ACHN (cell line): ENCODE measurements around the gene DSE.

Experiments
- DNase-seq: peaks from one replicate; pipeline ENCODE4 v3.0.0-alpha.2; 2015
- in situ Hi-C: cut with HindIII; loops from 2 replicates; pipeline ENCODE4 v1.10.0; 2017; ENCODE audit warnings: low sequenced_read_pairs, low pct_ligation_motif_present, low pct_unique_long_range_greater_than_20kb

DSE gene

GRCh38 chr6:116354236-116354635 is 16.5 kb upstream of the DSE start:
- in situ Hi-C loops, result no loop called here
- no peak for DNase-seq

DNA sequence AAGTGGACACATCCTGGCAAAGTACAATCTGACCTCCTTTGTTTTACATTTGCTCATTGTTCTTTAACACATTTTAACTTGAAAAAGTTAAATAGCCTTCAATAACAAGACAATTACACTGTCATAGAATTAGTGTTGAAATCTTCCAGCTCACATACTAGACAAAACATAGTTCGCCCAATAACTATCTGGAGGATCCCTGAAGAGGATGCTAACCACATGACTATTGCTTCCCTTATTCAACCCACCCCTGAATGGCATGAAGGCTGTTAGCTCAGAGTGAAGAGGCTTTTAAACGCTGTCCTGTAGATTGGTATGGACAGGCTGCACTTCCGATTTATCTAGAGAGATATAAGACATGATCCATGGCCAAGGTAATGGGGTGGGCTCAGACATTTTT is 15.0 kb upstream of the DSE start:
- in situ Hi-C loops, result no loop called here

DNA sequence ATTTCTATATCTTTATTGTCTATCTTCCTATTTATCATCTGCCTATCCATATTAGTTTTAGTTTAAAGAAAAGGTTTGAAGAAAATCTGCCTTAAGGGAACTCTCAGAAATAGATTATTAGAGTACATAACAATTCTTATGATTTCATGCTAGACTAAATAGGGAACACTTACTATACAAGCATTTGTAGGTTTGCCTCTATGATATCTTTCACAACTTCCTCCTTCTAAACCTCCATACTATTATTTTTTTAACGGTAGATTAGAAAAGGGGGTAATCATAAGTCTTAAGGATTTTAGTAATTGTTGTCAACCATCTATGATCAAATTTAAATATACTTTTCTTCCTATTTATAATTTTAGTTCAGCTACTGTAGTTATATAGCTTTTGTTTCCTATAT is 11.6 kb upstream of the DSE start:
- no peak for DNase-seq
- in situ Hi-C loops, result no loop called here

More for the DNA sequence above, 15.0 kb upstream of the DSE start:
- DNase-seq, result no peak

DNA sequence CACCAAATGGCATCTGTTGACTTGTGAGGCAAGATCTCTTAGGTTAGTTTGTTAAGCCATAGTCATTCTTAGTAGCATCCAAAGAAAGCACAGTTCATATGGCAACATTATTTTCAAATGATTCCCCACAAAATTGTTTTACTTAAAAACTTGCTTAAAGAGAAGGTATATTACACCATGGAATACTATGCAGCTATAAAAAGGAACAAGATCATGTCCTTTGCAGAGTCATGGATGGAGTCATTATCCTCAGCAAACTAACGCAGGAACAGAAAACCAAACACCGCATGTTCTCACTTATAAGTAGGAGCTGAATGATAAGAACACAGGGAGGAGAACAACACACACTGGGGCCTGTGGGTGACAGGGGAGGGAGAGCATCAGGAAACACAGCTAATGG is 10.9 kb upstream of the DSE start:
- DNase-seq, result no peak
- in situ Hi-C loops, result no loop called here

DNA sequence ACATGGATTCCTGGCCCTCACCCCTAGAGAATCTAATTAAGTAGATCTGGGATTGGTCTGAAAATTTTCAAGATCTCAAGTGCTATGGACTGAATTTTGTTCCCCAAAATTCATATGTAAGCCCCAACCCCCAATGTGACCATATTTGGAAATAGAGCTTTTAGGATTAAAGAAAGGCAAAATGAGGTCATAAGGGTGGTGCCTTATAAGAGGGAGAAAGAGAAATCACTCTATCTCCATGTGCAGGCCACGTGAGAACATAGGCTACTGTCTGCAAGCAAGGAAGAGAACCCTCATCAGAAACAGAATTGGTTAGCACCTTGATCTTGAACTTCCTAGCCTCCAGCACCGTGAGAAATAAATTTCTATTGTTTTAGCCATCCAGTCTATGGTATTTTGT is 8.5 kb upstream of the DSE start:
- no peak for DNase-seq
- in situ Hi-C loops, result no loop called here

DNA sequence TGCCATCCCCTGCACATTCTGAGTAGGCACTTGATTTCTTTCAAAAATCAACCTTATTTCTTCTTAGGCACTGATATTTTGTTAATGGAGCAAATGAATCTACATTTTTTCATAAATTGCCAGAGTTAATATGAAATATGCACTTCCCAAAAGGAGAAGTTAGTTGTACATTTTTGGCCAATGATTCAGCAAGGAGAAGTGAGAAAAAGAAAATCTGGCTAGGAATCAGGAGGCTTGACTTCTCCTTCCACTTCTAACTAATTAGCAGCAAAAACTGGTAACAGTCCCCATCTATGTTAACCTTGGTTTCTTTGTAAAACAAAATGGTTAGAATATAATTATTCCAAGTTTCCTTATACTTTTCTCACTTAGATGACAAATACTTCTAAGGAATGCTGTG is 7.0 kb upstream of the DSE start:
- in situ Hi-C loops, result no loop called here

DNA sequence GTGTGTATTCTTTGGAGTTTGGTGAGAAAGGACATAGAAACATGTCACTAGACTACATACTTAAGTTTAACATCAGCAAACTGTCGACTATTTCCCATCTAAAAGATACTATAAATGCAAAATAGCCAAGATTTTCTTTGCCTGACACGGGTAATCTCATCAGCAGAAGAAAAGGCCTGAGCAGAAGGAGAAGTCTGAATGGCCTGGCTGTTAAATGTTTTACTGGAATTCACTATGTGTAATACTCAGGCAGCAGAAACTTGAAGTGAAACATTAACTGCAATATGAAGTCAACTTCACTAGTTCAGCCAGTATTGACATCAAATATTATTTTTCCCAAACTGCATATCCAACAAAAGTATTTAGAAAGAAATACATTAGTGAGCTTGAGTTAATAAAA is 6.4 kb upstream of the DSE start:
- in situ Hi-C loops, result no loop called here
- DNase-seq, result peak; percentile 77

More for the DNA sequence above, 7.0 kb upstream of the DSE start:
- peak; percentile 60 for DNase-seq

- DNase-seq, result no peak
- in situ Hi-C loops, result no loop called here
Observed at GRCh38 chr6:116365743-116366142, 5.0 kb upstream of the DSE start.

DNA sequence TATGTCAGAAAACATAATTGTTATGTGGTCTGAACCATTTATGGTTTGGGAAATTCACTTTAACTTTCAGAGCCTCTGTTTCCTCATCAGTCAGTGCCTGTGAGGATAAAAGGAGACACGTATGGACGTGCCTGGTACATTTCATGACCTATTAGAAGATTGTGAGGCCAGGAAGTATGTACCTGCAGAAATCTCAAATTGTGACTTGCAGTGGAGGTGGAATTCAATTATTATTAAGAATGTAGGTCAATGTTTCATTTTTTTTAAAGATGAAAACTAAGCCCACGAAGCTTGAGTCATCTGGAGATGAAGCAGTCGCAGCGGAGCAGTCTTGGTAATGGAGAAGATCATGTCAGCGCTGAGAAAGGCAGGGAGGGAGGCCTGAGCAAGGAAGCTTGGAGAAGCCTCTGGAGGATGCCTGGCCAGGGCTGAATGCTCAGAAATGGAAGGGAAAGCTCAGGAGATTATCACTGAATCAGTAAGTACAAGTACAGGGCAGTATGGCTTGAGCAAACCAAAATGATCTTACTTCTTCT is 3.9 kb upstream of the DSE start:
- in situ Hi-C loops, result no loop called here
- no peak for DNase-seq

DNA sequence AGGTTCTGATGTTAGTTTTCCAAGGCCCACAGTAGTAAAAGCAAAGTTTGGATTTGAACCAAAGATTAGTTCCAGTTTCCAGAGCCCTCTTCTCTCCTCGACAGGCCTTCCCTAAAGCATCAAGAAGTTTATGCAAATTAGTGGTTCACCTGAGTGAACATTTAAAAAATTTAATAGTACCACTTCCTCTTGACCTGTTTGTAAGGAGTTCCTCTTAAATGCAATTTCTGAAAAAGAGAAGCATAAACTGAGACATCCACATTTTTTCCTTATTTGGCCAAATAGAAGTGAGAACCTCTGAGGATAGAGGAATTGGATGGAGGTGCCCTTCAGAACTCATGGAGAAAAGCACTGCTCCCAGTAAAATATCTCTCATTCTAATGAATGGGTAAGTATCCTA is 1.2 kb upstream of the DSE start:
- no peak for DNase-seq

DNA sequence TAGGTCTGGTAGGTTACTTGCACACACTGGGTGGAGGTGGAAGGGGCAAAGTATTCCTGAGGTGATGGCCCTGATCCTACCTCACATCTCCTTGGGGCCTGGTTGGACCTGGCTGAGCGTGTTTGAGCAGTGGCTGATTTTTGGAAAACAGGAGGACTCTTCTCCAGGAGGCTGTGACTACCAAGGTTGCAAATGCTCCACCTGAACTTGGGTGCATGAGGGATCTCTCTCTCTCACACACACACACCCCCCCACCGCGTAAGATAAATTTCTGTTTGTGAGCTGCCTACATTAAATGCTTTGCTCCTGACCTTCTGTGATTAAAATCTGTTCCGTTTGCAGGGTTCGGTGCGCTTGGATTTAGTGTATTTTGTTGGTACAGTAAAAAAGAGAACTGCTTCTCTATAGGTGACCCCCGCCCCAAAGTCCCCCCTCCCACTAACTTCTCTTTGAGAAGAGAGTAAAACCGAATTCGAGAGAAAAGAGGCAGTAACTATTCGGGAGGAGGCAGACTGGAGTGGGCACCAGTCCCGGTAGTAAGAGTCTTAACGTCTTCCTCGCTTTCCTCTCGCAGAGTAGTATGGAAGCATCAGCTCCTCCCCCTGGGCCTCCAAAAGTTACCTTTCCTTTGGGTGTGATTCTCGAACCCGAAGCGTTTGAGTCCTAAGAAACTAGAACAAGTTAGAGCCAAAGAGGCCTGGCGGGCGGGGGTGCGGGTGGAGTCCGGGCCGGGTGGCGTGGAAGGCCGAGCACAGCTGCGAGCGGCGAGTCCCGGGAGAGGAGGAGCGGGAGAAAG is 585 bp upstream of the DSE start:
- peak; percentile 85 for DNase-seq
- in situ Hi-C loops, result no loop called here

More for the DNA sequence above, 1.2 kb upstream of the DSE start:
- in situ Hi-C loops, result no loop called here

DNA sequence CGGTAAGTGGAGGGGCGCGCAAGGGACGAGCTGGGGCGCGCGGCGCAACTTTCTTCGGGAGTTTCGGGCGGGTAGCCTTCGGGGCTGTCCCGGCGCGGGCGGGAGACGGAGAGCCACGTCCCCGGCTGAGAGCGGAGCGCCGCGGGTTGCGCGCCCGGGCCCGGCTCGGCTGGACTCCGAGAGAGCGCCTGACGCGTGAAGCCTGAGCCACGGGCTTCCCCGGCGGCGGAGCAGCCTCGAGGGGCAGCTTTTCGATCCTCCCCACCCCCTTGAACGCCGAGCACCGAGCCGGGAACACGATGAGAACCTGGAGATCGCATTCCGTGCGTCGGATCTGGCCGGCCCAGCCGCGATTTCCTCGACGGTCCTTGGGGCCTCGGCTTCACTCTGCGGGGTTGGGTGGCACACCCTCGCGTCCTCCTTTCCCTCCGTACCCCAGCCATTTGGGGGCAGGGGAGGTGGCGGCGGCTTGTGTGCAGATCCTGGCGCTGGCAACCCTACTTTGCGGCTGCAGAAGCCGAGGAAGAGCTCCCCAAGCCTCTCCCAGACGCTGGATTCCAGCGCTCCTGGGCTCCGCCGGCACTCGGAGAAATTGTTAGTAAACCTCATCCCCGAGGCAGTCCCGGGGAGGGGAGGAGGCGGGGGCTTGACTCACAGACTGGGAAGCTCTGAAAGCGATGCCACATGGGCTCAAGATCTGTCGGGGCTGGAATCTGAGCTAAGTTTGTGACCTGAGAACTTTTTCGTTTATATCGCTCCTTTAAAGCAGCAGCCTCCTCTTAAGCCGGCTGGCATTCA is 572 bp downstream of the DSE start:
- in situ Hi-C loops, result no loop called here

GRCh38 chr6:116371918-116372209 is 1.1 kb downstream of the DSE start:
- in situ Hi-C loops, result no loop called here
- no peak for DNase-seq

More for the DNA sequence above, 572 bp downstream of the DSE start:
- DNase-seq, result peak; percentile 84

DNA sequence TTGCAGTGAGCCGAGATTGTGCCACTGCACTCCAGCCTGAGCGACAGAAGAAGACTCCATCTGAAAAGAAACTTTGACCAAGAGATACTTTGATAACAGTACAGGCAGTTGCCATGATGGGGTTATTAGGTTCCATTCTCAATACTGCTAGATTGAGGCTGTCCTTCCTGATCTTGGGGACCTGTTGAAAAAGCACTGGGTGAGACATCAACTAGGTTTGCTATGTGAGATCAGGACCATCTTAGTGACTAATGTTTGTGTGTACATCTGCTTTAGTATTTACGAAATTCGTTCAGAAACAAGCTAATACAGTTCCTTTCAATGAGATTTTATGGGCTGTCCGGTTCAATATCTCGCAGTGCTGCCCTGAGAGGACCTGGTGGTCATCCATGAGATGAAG is 2.6 kb downstream of the DSE start:
- DNase-seq, result no peak
- in situ Hi-C loops, result no loop called here

DNA sequence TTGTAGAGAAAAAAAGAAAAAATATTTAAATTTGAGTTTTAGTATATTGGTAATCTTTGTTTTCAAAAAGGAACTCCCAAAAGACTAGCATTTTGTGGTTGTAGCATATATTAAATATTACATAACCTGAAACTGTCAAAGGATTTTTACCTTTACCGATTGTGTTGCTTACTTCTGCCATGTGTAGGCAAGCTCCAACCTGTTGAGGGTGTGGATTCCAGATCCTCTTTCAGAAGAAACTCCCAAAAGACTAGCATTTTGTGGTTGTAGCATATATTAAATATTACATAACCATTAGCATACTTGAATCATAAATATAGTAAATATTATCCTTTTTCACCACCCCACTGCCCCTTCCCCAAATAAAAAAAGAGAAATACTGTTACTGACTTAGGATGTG is 3.2 kb downstream of the DSE start:
- in situ Hi-C loops, result no loop called here
- DNase-seq, result no peak

- in situ Hi-C loops, result no loop called here
- no peak for DNase-seq
Observed at GRCh38 chr6:116374586-116374985, 3.8 kb downstream of the DSE start.

DNA sequence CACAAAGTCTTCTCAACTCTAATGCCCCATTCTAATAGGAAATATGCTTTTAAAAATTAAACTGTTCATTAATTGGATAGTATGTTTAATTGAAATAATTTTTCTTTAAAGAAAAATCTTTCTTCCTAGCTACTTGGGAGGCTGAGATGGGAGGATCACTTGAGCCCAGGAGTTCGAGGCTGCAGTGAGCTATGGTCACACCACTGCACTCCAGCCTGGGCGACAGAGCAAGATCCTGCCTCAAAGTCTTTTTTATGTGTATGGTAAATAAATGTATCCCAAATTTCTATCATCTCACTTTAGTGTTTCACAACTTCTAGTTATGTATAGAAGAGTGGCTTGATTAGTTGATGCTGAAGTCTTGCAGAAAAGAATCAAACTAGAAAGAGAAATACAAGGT is 4.5 kb downstream of the DSE start:
- DNase-seq, result no peak
- in situ Hi-C loops, result no loop called here

DNA sequence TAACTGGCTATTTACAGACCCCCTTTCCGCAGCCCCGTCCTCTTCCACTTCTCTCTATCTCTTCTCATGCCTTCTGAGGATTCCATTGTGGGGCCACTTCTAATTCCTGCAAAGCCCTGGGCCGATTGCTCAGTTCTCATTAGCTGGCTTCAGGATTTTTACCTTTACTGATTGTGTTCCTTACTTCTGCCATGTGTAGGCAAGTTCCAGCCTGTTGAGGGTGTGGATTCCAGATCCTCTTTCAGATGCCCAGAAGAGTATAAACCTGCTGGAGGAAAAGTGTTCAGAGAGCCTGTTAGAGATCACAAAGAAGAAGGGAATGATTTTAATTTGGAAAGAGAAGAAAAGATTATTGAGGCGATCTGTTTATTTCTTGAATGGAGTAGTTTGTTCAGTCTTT is 5.4 kb downstream of the DSE start:
- in situ Hi-C loops, result no loop called here
- DNase-seq, result no peak

- in situ Hi-C loops, result no loop called here
- no peak for DNase-seq
Observed at GRCh38 chr6:116379764-116380163, 9.0 kb downstream of the DSE start.

GRCh38 chr6:116380346-116380745 is 9.6 kb downstream of the DSE start:
- in situ Hi-C loops, result no loop called here
- DNase-seq, result no peak
